B cell (primary cell): ENCODE measurements around the gene ACAP2. TPM values are rescaled to one million over a fixed set of nuclear protein-coding genes. Genes with fewer than 3 reads are reported as not detected.

Experiments
- ATAC-seq: fragments of 200-7000 bp; cut with Tn5 transposase; one replicate; pipeline ENCODE4 v1.10.0; 2021; ENCODE audit warnings: low read depth, mild to moderate bottlenecking, moderate number of reproducible peaks, moderate library complexity
- CTCF ChIA-PET: fragments of 350-600 bp; sonication (Branson Sonifier 250); formaldehyde crosslinking; loops from one replicate; lab custom pipeline; 2021; ENCODE audit warnings: antibody characterized with exemption, inconsistent platforms; lab: Charles Lee
- POLR2A ChIA-PET: fragments of 350-600 bp; sonication (Branson Sonifier 250); formaldehyde crosslinking; loops from one replicate; lab custom pipeline; 2021; ENCODE audit warnings: antibody characterized with exemption; lab: Charles Lee
- DNase-seq: peaks from one replicate; pipeline ENCODE4 v3.0.0; 2013
- H2AFZ ChIP-seq: 2 replicates; pipeline ENCODE4 v1.6.1; 2012; ENCODE audit warnings: mild to moderate bottlenecking, low read depth, low read length; ENCODE audit not compliant: insufficient read depth, poor library complexity, severe bottlenecking
- H3K27ac ChIP-seq, 2 donors: 1 replicate in 1 of 2; 2 replicates in 1 of 2; pipeline ENCODE4 v1.5.1; 2012 to 2013; ENCODE audit warnings: low read length in 2 of 2, mild to moderate bottlenecking in 2 of 2, moderate library complexity in 1 of 2
- H3K27me3 ChIP-seq, 4 experiments: fragments of 200-600 bp in 1 of 4; sonication (generic) in 1 of 4; replicated peaks in 1 of 4; 1 replicate in 2 of 4; 2 replicates in 2 of 4; pipeline versions ENCODE4 v1.6.1 to v1.7.0; 2013 to 2016; ENCODE audit warnings: low read length in 3 of 4, mild to moderate bottlenecking in 2 of 4, mixed read lengths in 1 of 4, moderate library complexity in 1 of 4; ENCODE audit not compliant: insufficient read depth in 4 of 4, control insufficient read depth in 3 of 4; ENCODE audit errors: control extremely low read depth in 1 of 4
- H3K36me3 ChIP-seq, 2 experiments: replicated peaks in 1 of 2; 1 replicate in 1 of 2; 2 replicates in 1 of 2; pipeline versions ENCODE4 v1.6.1 to v1.7.1; 2013; ENCODE audit warnings: low read length in 1 of 2; ENCODE audit not compliant: insufficient read depth in 2 of 2, control insufficient read depth in 1 of 2; ENCODE audit errors: control extremely low read depth in 1 of 2, extremely low read depth in 1 of 2
- H3K4me1 ChIP-seq, 2 donors: fragments of 200-600 bp in 1 of 2; sonication (generic) in 1 of 2; 1 replicate in 1 of 2; 2 replicates in 1 of 2; pipeline versions ENCODE4 v1.5.1 to v1.6.1; 2013 to 2017; ENCODE audit warnings: low read length in 2 of 2; ENCODE audit not compliant: control insufficient read depth in 2 of 2, insufficient read depth in 2 of 2
- H3K4me2 ChIP-seq: replicated peaks from 2 replicates; pipeline ENCODE3; 2012; ENCODE audit warnings: mild to moderate bottlenecking, low read depth, low read length; ENCODE audit not compliant: poor library complexity, severe bottlenecking
- H3K4me3 ChIP-seq, 5 experiments: fragments of 200-600 bp in 1 of 5; sonication (generic) in 1 of 5; 1 replicate in 3 of 5; 2 replicates in 2 of 5; pipeline versions ENCODE4 v1.5.1 to v1.7.0; 2011 to 2016; ENCODE audit warnings: low read length in 4 of 5, mild to moderate bottlenecking in 4 of 5, low read depth in 2 of 5, control low read depth in 1 of 5, moderate library complexity in 1 of 5; ENCODE audit not compliant: insufficient read depth in 1 of 5; ENCODE audit errors: control extremely low read depth in 1 of 5, extremely low read depth in 1 of 5
- H3K79me2 ChIP-seq: fragments of 200-600 bp; sonication (generic); one replicate; pipeline ENCODE4 v1.6.0; 2016; ENCODE audit warnings: low read length; ENCODE audit not compliant: control insufficient read depth, insufficient read depth
- H3K9ac ChIP-seq: fragments of 200-600 bp; sonication (generic); 2 replicates; pipeline ENCODE4 v1.6.1; 2017; ENCODE audit warnings: mild to moderate bottlenecking, low read length, moderate library complexity
- H3K9me3 ChIP-seq, 3 donors: one replicate each; pipeline versions ENCODE4 v1.6.1 to v1.7.1; 2013; ENCODE audit warnings: low read length in 2 of 3; ENCODE audit not compliant: control insufficient read depth in 2 of 3, insufficient read depth in 1 of 3; ENCODE audit errors: control extremely low read depth in 1 of 3
- H4K20me1 ChIP-seq: 2 replicates; pipeline ENCODE4 v1.6.0; 2012; ENCODE audit warnings: mild to moderate bottlenecking, low read length; ENCODE audit not compliant: insufficient read depth, control insufficient read depth, poor library complexity, severe bottlenecking
- H3K27ac Mint-ChIP-seq: one replicate; pipeline ENCODE4 v1.8.0; 2021; ENCODE audit warnings: mixed read lengths
- H3K27me3 Mint-ChIP-seq: one replicate; pipeline ENCODE4 v1.8.0; 2021; ENCODE audit warnings: mixed read lengths
- H3K4me1 Mint-ChIP-seq: one replicate; pipeline ENCODE4 v1.8.0; 2021; ENCODE audit warnings: mixed read lengths
- H3K4me3 Mint-ChIP-seq: one replicate; pipeline ENCODE4 v1.8.0; 2021; ENCODE audit warnings: mixed read lengths
- H3K9me3 Mint-ChIP-seq: one replicate; pipeline ENCODE4 v1.8.0; 2022; ENCODE audit warnings: mixed read lengths; ENCODE audit not compliant: insufficient read depth
- EZH2 ChIP-seq: IDR thresholded peaks from 2 replicates; pipeline ENCODE4 v1.6.1; 2012; ENCODE audit warnings: borderline replicate concordance, low read depth, mild to moderate bottlenecking, moderate library complexity, low read length; ENCODE audit not compliant: insufficient read depth, poor library complexity, severe bottlenecking
- WGBS: methylation state at CpG from one replicate; pipeline ENCODE4 v1.1.5; 2013; ENCODE audit warnings: missing lambda C conversion rate; ENCODE audit not compliant: insufficient coverage; 5-methylcytosine and 5-hydroxymethylcytosine counted together
- intact Hi-C: fragments of 100-400 bp; cut with micrococcal nuclease; formaldehyde crosslinking; loops from one replicate; pipeline ENCODE4 v1.10.0; 2022
- polyA plus RNA-seq: library from polyadenylated mRNA; depleted of rRNA; stranded (reverse); fragments of >200 nt; gene quantifications from 2 replicates; pipeline ENCODE4 v1.2.3, GENCODE V29; 2012
- total RNA-seq, 2 donors: library from RNA; stranded (reverse); fragments of 120-200 nt in 1 of 2; gene quantifications; 1 replicate in 1 of 2; 2 replicates in 1 of 2; pipeline versions ENCODE4 v1.2.3 to v1.2.4, GENCODE V29; 2013 to 2022
- TF ChIP-seq, protein P1 (sequence below): fragments of 200-600 bp; IDR thresholded peaks from one replicate; pipeline ENCODE4 v1.8.0; 2022; ENCODE audit warnings: antibody characterized with exemption, mild to moderate bottlenecking

ACAP2 gene
- total and polyA plus RNA-seq, 2 donors (not counting 1 experiment from before 2014, with no cell fraction given) = 18.6 to 113 TPM

DNA sequence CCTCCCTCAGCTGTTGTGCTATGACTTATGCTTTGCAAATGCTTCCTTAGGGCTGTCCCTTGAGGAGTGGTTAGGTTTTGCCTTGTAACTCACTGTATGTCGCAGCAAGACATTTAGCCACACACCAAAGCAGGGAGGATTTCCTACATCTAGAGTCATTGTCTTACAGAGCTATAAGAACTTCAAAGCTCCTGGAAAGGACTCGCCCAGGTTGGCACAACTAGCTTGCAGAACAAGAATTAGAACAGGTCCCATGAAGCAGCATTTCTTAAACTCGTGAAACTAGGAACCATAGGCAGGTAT, 19.4 kb upstream of the ACAP2 start:
- H3K4me1 Mint-ChIP-seq = peaks cover 8% of the 10 kb centered on the region
- ChIA-PET CTCF (no interaction called here), POLR2A (no interaction called here)
- no peaks in the 10 kb centered on the region for H3K27me3 Mint-ChIP-seq
- Histone ChIP-seq H3K4me3 (no peak overlapping the region), H2AFZ (no peak overlapping the region), H3K79me2 (no peaks in the 10 kb centered on the region), H3K36me3 (no peaks in the 10 kb centered on the region), H3K9ac (no peak overlapping the region), H3K27me3 (no peaks in the 10 kb centered on the region), H3K4me2 (no peak overlapping the region), H4K20me1 (no peaks in the 10 kb centered on the region), H3K27ac (no peak overlapping the region), H3K4me1 (peaks cover 9 to 10% of the 10 kb centered on the region in 2 donors), H3K9me3 (peaks cover 0 to under 1% (median 0%) of the 10 kb centered on the region in 3 donors)
- no peak overlapping the region for H3K4me3 Mint-ChIP-seq
- no peak for TF ChIP-seq EZH2
- TF ChIP-seq, protein P1, sequence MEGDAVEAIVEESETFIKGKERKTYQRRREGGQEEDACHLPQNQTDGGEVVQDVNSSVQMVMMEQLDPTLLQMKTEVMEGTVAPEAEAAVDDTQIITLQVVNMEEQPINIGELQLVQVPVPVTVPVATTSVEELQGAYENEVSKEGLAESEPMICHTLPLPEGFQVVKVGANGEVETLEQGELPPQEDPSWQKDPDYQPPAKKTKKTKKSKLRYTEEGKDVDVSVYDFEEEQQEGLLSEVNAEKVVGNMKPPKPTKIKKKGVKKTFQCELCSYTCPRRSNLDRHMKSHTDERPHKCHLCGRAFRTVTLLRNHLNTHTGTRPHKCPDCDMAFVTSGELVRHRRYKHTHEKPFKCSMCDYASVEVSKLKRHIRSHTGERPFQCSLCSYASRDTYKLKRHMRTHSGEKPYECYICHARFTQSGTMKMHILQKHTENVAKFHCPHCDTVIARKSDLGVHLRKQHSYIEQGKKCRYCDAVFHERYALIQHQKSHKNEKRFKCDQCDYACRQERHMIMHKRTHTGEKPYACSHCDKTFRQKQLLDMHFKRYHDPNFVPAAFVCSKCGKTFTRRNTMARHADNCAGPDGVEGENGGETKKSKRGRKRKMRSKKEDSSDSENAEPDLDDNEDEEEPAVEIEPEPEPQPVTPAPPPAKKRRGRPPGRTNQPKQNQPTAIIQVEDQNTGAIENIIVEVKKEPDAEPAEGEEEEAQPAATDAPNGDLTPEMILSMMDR = no peak
- DNase-seq (no peak), ATAC-seq (no peak)
- no peaks in the 10 kb centered on the region for H3K9me3 Mint-ChIP-seq
- intact Hi-C loops = no loop called here
- H3K27ac Mint-ChIP-seq = no peak overlapping the region
- 100% methylated on average over 1 of the region's 3 CpGs for WGBS

DNA sequence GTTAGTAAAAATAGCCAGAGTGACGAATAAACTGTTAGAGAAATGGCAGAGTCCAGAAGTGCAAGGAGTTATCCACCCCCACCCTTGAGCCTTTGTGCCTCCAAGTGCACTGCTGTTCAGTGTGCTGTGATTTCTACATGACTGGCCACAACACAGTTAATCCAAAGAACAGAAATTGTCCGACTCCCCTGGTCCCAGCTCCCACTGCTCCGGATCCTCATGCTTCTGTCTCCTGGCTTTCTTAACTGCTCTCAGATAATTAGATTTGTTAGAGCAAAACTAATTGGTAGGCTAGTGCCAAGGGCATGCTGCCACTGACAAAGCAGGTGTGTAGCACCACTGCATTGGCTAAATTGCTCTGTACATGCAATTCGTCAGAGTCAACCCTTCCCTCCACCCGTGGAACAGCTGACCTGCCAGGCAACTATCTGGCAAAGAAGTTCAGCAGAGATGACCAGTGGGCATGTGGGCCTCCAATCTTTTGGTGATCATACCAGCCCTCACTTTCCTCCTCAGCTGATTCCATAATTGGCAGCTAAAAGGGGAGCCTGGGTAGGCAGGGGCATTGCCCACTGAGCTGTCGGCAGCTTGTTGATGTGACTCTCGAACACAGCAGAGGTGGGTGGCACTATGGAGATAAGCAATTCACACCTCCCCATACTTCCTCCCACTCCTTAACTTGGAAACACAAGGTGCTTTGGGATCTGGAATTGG, 18.9 kb upstream of the ACAP2 start:
- intact Hi-C loops = no loop called here
- Histone ChIP-seq H3K4me2 (no peak overlapping the region), H3K79me2 (no peaks in the 10 kb centered on the region), H3K27me3 (no peaks in the 10 kb centered on the region), H4K20me1 (no peaks in the 10 kb centered on the region), H3K4me3 (no peak overlapping the region), H3K9ac (no peak overlapping the region), H3K9me3 (no peaks in the 10 kb centered on the region), H3K4me1 (peaks cover 9 to 10% of the 10 kb centered on the region in 2 donors), H3K36me3 (no peaks in the 10 kb centered on the region), H2AFZ (no peak overlapping the region), H3K27ac (no peak overlapping the region)
- no peaks in the 10 kb centered on the region for H3K9me3 Mint-ChIP-seq
- H3K4me3 Mint-ChIP-seq = no peak overlapping the region
- TF ChIP-seq, protein P1 = no peak
- no peak for TF ChIP-seq EZH2
- peaks cover 8% of the 10 kb centered on the region for H3K4me1 Mint-ChIP-seq
- no peak for DNase-seq
- 85% methylated on average over 4 of the region's 7 CpGs for WGBS
- no peaks in the 10 kb centered on the region for H3K27me3 Mint-ChIP-seq
- ChIA-PET POLR2A (no interaction called here), CTCF (interaction anchor here (0.8 kb wide), 1 partner anchor 788 kb away, joined by 3 read pairs; no protein-coding TSS in a partner anchor)
- no peak overlapping the region for H3K27ac Mint-ChIP-seq
- no peak for ATAC-seq
